Measurements from ENCODE around the gene RPS19BP1.

The RPS19BP1 gene

DNA sequence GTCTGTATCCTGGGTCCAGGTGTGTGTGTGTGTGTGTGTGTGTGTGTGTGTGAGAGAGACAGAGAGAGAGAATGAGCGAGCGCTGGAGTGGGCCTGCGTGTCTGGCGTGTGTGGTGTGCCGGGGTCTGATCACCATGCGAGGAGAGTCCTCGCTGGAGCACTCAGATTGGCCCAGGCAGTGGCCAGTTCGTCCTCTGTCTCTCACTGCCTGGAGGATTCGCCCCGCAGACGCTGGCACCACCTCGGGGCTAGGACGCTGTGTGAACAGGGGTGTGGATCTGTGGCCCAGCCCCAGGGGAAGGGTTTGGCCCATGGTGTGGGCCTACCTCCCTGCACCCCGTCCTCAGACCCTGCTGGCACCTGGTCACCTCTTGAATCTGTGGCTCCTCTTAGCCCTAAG is 26.4 kb upstream of the RPS19BP1 start:
- DNase-seq, result no peak

DNA sequence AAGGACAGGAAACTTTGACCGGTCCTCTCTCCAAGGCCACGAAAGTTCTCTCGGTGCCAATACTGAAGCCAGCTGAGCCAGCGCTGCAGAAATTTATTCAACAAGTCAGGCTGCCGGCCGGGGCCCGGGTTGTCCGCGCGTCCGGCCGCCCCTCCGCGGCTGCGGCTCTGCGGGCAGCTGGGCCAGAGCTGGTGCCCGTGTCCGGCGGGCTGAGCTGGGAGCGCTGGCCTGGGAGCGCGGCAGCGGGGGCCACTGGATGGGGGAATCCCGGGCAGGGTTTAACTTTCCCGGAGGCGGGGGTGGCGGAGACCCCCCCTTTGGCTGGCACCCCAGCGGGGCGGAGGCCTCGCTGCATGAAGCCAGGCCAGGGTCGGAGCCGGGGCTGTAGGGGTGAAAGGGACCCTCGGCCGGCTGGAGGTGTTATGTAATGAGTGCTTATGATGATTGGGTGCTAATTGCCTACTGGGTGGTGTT is 25.7 kb upstream of the RPS19BP1 start:
- DNase-seq, result no peak

DNA sequence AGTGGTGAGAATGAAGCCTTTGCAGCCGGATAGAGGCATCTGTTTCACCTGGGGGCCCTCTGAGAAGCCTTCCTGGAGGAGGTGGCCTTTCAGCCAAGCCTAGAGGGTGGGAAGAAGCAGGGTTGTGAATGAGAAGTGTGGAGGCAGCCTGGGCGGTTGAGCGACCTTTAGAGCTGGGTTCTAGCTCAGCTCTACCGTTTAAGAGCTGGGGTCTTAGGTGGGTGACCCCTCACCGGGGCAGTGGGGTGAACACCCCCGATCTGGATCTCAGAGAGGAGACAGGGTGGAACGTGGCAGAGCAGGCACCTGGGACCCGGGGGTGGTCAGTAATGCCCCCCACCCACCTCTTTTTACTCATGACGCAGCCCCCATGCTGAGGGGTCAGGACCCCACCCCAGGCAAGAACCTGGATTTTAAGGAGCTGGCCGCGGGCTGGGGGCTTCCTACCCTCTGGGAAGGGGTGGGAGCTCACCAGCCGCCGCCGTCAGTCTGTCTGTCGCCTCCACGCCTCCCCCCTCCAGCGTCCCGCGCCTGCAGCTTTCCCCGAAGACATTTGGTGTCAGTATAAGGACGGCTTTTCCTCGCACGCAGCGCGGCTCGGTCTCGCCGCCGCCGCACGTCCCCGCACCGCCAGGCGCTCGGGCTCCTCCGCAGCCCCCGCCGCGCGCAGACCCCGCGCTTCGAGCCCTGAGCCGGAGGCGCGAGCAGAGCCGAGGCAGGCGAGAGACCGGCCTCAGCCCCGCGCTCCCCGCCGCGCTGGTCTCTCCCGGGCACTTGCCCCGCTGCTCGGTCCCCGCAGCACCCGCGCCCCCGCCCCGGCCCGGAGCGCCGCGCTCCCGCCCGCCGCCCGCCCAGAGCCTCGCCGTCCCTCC is 24.7 kb upstream of the RPS19BP1 start:
- peak; percentile 69 for DNase-seq

DNA sequence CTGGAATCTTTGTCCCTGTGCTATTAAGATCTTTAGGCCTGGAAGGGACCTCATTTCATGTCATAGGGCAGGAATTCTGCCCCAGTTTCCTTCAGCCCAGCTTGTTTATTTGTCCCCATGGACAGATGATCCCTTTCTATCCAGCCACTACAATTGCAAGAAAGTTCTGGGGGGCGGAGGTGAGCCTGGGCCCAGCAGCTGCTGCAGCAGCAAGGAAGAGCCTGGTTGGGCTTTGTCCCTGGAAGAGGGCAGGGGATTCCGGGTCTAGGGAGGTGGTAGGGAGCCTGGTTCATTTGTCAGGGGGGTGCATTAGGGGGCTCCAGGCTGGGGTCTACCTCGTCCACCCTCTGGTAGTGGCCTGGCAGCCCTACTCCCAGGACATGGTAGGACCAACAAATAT is 21.6 kb upstream of the RPS19BP1 start:
- no peak for DNase-seq

GRCh38 chr22:39553429-39553828 is 20.9 kb upstream of the RPS19BP1 start:
- DNase-seq, result no peak

DNA sequence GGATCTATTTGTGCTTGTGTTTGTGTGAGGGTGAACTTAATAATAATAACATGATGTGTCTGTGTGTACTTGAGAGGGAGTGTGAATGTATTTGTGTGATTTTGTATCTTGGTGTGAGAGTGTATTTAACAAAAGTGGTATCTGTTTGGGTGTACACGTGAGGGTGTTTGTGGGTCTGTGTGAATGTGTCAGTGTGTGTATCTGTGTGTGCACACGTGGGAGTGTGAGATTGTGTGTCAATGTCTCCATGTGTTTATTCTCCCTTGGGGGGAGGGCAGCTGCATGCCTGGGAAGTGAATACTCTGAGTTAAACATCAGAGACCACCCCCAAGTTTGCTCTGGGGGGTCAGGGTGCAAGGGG is 15.0 kb upstream of the RPS19BP1 start:
- no peak for DNase-seq

DNA sequence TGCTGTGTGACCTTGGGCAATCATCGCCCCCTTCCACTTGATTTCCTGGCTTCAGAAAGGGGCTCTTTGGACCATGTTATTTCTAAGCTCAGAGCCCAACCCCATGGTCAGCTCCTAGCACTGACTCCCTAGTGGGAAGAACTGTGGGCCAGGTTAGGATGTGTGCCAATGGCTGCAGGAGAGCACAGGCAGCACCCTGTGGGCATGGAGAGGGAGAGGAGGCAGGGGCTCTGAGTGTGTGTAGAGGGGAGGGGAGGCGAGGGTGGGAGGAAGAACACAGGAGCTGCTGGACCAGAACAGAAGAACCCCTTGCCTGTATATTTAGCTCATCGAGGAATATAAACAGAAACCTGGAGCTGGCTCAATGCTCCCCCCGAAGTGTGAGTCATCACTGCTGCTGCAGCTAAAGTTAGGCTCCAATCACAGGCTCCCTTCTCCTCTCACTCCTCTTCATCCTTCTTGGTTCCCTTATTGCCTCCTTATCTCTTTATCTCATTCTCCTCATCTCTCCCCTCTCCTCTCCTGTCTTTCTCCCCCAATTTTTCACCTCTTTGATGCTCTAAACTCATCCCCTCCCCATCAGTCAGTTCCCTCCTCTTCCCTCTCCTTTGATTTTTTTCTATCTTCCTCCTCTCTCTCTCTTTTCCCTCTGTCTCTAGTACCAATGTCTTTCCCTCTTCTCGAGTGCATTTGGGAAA is 14.5 kb upstream of the RPS19BP1 start:
- DNase-seq, result no peak

DNA sequence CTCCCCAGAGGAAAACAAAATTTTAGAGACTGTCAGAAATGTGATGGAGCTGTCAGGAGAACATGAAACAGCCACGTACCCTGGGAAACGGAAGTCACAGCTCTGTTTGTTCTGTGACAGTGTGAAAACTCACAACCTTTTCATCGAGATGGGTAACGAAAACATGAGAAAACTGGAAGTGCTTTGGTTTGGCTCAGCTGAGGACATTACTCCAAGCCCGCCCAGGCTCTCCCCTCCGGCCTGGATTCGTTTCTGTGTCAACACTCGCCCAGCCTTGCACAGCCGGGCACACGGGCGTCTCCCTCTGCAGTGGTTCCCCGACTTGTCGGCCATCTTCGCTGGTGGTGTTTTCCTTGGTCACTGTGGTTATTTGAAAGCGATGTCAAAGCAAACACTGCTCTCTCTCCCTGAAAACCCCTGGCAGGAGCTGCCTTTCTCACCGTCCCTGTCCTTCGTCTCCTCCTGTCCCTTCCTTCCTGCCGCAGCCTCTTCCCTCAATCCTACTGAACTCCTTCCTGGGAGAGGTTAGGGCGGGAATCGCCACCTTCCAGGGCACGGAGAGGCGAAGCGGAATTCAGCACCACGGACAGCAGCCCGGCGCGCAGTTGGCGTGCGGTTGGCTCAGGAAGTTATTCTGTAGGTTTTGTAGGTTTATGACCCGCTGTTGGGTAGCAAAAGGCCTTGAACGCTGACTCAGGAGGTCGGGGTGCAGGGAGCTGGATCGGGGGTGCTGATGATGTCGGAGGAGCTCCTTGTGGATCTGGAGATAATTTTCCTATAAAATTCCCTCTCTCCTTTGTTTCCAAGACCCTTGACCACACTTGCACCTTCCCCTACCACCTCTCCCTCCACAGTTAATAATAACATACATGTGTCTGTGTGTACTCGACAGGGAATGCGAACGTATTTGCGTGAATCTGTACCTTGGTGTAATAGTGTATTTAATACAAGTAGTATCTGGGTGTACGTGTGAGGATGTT is 13.1 kb upstream of the RPS19BP1 start:
- DNase-seq, result peak; percentile 69

DNA sequence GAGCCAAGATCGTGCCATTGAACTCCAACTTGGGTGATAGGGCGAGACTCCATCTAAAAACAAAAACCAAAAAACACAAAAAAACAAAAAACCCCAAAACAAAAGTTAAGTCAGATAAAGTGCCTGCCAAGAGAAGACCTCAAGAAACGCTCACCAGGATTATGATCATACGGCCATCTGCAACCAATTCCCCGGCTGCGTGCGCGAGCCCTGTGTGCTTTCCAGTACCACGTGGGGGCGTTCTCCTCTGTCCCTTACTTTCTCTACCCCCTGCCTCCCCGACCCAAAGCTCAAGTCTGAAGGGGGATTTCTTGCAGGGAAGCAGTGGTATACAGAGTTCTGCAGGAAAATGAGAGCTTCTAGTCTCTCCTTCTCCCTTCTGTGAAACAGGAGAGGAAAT is 10.5 kb upstream of the RPS19BP1 start:
- DNase-seq, result no peak

GRCh38 chr22:39537975-39538374 is 5.4 kb upstream of the RPS19BP1 start:
- no peak for DNase-seq

- no peak for DNase-seq
Observed at GRCh38 chr22:39536711-39537110, 4.2 kb upstream of the RPS19BP1 start.

DNA sequence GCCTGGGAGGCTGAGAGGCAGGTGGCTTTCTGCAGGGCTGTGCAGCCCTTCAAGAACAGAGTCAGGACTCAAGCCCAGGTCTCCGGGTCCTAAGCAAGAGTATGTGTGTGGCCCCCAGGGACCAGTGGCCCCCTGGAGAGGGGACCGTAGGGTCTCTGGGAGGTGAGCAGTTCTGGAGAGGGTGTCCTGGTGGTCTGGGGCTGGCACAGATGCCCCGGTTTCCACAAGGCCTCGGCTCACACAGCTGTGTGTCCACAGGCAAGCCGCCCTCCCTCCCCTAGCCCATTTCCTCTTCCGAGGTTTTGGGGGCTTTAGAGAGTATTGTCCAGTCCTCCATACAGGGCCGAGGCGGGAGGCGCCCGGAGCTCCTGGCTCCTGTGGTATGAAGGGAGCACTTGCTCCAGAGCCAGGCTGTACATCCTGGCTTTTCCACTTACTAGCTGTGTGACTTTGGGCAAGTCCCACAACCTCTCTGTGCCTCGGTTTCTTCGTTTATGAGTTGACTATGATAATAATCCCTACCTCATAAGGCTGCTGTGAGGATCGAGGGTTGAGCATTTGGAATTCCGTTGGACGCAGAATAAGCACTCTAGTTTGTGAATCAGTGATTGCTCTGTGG is 3.4 kb upstream of the RPS19BP1 start:
- DNase-seq, result no peak

GRCh38 chr22:39535357-39535725 is 2.8 kb upstream of the RPS19BP1 start:
- no peak for DNase-seq

- peak; percentile 83 for DNase-seq
Observed at GRCh38 chr22:39534591-39535356, 2.2 kb upstream of the RPS19BP1 start.

DNA sequence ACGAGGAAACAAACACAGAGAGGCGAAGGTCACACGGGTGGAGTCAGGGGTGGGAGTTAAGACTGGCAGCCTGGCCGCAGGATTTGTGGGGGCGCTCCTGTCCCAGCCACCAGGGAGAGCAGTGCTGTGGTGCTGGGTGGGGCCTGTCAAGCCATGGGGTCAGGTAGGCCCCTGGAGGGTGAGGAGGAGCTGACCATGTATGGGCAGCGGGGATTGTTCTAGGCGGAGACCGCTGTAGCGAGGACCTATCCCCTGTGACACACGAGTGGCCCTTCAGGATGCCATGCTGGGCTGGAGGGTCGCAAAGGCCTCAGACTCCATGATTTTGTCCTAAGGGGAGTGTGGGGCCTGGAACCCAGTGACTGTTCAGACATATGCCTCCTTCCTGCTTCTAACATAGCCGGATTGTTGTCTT is 1.6 kb upstream of the RPS19BP1 start:
- DNase-seq, result no peak

DNA sequence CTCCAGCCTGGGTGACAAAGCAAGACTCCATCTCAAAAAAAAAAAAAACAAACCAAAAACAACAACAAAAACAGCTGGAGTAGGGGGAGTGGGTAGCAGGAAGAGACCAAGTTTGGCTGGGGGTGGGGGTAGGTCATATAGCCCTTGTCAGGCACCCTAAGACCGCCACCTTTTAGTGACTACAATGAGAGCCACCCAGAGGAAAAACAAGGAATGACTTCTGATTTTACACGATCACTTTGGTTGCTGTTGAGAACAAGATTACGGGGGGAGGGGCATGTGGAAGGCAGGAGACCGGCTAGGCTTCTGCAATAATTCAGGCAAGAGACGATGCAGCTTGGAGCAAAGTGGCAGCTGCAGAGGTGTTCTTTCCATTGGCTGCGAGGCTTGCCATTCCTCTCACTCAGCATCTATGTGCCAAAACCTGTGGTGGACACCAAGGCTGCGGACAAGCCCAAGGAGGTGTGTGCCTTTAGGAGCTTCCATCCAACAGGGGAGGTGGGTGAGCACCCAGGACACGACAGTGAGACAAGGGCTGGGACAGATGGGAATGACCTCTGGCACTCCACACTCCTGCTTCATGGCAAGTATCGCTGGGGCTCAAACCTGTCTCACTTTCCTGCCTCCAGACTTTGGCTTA is 1.7 kb downstream of the RPS19BP1 start:
- DNase-seq, result no peak

- no peak for DNase-seq
Observed at GRCh38 chr22:39530116-39530515, 2.4 kb downstream of the RPS19BP1 start.

DNA sequence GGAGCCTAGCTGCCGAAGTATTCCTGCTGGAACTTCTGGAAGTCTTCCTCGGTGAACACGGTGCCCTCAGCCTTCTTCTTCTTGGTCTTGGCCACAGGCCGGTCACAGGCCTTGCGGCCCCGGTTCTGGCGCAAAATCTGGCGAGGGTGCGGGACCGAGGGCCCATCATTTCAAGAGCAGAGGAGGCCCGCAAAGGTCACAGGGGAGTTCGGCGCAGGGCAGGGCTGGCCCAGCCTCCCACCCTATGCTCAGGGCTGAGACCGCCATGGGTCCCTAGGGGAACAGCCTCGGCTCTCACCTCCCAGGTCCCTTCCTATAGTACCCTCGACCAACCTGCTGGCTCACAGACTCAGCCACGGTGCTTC is 3.1 kb downstream of the RPS19BP1 start:
- DNase-seq, result no peak

DNA sequence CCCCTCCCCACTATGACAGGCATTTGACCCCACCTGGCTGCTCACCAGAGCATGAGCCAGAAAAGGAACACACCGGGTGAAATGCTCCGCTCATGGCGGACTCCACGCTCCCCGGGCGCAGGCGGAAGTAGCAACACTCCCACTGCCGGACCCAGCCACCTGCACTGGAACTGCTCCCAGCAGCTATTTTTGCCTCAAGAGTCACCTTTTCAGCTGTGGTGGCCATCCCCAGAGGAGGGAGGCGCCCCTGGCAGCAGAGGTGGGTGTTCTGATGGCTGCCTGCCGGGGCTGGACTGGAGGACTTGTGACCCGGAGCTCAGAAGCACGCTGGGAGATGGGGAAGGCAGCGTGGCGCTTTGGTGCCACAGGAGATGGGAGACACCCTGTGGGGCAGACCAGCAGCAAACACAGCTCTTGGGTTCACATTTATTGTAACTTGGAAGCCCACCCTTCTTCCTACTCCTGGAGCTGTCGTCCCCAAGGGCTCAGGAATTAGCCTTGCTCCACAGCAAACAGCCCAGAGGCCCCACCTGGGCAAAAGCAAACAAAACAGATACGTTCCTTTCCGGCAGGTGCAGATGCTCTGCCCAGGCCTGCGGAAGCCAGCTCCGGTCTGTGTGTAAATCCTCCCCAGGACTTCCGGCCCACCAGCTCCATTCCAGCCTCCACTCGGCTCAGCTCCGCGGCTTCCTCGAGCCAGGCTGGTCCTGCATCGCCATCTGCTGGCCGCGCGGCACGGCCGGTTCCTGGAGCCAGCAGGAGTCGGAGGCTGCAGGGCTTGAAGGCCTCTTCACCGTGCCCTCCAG is 3.7 kb downstream of the RPS19BP1 start:
- peak; percentile 89 for DNase-seq

DNA sequence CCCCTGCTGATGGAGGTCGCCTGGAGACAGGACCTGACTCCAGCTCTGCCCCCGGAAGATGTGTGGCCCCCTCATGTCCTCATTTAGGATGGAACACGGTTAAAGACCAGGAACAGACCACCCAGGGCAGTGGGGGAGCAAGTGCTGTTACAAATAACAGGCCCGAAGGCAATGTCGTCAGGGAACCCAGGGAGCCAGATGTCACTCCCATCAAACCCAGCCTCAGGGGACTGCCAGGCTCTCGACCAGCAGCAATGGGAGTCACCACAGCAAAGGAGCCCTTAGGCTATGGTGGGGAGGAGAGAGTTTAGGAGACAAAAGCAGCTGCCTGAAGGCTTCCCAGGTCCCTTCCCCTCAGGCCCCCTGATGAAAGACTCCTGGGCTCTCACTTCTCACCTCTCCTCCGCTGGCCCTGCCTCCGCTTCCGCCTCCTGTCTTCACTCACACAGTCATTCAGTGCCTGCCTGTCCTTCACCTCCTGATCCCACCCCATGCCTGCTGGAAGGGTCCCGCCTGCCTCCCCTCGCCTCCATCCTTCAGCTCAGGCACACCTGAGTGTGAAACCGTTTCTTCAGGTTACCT is 4.4 kb downstream of the RPS19BP1 start:
- DNase-seq, result no peak

Data from activated naive CD4-positive, alpha-beta T cell treated with anti-CD3 and anti-CD28 coated beads, Interleukin-2, amount 50 U/mL, for 16 hours (primary cell).